Right cardiac atrium (tissue), 5 donors: Measurements from ENCODE around the gene BCLAF3. TPM values are rescaled to one million over a fixed set of nuclear protein-coding genes. Genes with fewer than 3 reads are reported as not detected.

Experiments used
- microRNA-seq, 2 donors: library from miRNA; unstranded; fragments of <30 nt; microRNA quantifications; one replicate each; pipeline ENCODE4 v1.2.0, GENCODE V29; 2020 to 2021
- polyA plus RNA-seq: library from polyadenylated mRNA; stranded (reverse); fragments of 200-250 nt; gene quantifications from one replicate; pipeline ENCODE4 v1.2.3, GENCODE V29; 2013
- total RNA-seq, 4 donors: library from RNA; stranded (reverse); fragmentation: NEBNext Ultra II Directional; extraction: Animal tissue kit (Norgen Biotek cat#: 25700); gene quantifications; one replicate each; pipeline ENCODE4 v1.2.1, GENCODE V29; 2021
- donor health status: healthy with polysubstance abuse.
- donor health status: DM: no; HTN: yes; CAD: no.
- donor health status: DM: no; HTN: no; CAD: no.
- donor health status: DM: no; HTN: yes; CAD: no; lungs with severe emphysema.
- donor health status: DM: yes; HTN: yes; CAD: no.

Gene BCLAF3
- total and polyA plus RNA-seq, 5 donors: 2.8 to 8.4 (median 8.1) TPM

Small RNAs within 50 kb of the gene (microRNA-seq; reads per million reads assigned to microRNA genes)
- gene MIR23C: 68.0 to 74.9 reads per million in 2 donors

Other genes starting within 250 kb of the BCLAF3 start
- 10 to 100 TPM; 14.8 to 30.1 (median 24.7) TPM for gene SH3KBP1, start 103.5 kb downstream of the BCLAF3 start, total RNA-seq
- 16.2 TPM for gene SH3KBP1, start 103.5 kb downstream of the BCLAF3 start, polyA plus RNA-seq
- gene MAP7D2, start 125.8 kb upstream of the BCLAF3 start, total RNA-seq: 1 to 10 TPM in 1 of 4 donors, under 1 TPM in 3; 0.29 to 1.0 (median 0.66) TPM
- 0.68 TPM for gene MAP7D2, start 125.8 kb upstream of the BCLAF3 start, polyA plus RNA-seq
- 10 to 100 TPM; 57.7 to 91.1 (median 60.1) TPM for gene EIF1AX, start 150.8 kb upstream of the BCLAF3 start, total RNA-seq
- gene EIF1AX, start 150.8 kb upstream of the BCLAF3 start, polyA plus RNA-seq: 25.4 TPM